Type B pancreatic cell (in vitro differentiated cells): ENCODE measurements around the gene TPP1. TPM values are rescaled to one million over a fixed set of nuclear protein-coding genes. Genes with fewer than 3 reads are reported as not detected.

Experiments used
- DNase-seq: peaks from one replicate; pipeline ENCODE4 v3.0.0; 2021; ENCODE audit warnings: mixed read lengths; ENCODE audit not compliant: unreplicated experiment; ENCODE audit errors: extremely low spot score
- H3K27ac Mint-ChIP-seq: 2 replicates; pipeline ENCODE4 v1.8.0; 2021; ENCODE audit warnings: mild to moderate bottlenecking, mixed read lengths
- H3K27me3 Mint-ChIP-seq: 2 replicates; pipeline ENCODE4 v1.8.0; 2021; ENCODE audit warnings: mixed read lengths
- H3K36me3 Mint-ChIP-seq: 2 replicates; pipeline ENCODE4 v1.8.0; 2021; ENCODE audit warnings: mixed read lengths
- H3K4me1 Mint-ChIP-seq: one replicate; pipeline ENCODE4 v1.8.0; 2021; ENCODE audit warnings: mixed read lengths; ENCODE audit not compliant: unreplicated experiment
- H3K4me3 Mint-ChIP-seq: 2 replicates; pipeline ENCODE4 v1.8.0; 2021; ENCODE audit warnings: mild to moderate bottlenecking, mixed read lengths
- H3K9me3 Mint-ChIP-seq: 2 replicates; pipeline ENCODE4 v1.8.0; 2021; ENCODE audit warnings: mixed read lengths
- total RNA-seq: library from RNA; stranded (reverse); gene quantifications from 2 replicates; pipeline ENCODE4 v1.2.1, GENCODE V29; 2021; ENCODE audit warnings: low replicate concordance
- TF ChIP-seq, protein P1 (sequence below): fragments of 200-600 bp; sonication (generic); conservative IDR thresholded peaks from 2 replicates; pipeline ENCODE4 v1.5.0; 2021; ENCODE audit warnings: antibody characterized with exemption, mild to moderate bottlenecking

The TPP1 gene
- total RNA-seq, 1 donor from 2014 or later: 72.8 TPM

GRCh38 chr11:6568191-6568918, 50.9 kb downstream of the TPP1 start:
- H3K27ac Mint-ChIP-seq: peak overlapping the region; percentile 18
- H3K4me1 Mint-ChIP-seq: peaks cover 6% of the 10 kb centered on the region
- DNase-seq: no peak
- no peaks in the 10 kb centered on the region for H3K27me3 Mint-ChIP-seq
- H3K36me3 Mint-ChIP-seq: peaks cover 19% of the 10 kb centered on the region
- TF ChIP-seq, protein P1, sequence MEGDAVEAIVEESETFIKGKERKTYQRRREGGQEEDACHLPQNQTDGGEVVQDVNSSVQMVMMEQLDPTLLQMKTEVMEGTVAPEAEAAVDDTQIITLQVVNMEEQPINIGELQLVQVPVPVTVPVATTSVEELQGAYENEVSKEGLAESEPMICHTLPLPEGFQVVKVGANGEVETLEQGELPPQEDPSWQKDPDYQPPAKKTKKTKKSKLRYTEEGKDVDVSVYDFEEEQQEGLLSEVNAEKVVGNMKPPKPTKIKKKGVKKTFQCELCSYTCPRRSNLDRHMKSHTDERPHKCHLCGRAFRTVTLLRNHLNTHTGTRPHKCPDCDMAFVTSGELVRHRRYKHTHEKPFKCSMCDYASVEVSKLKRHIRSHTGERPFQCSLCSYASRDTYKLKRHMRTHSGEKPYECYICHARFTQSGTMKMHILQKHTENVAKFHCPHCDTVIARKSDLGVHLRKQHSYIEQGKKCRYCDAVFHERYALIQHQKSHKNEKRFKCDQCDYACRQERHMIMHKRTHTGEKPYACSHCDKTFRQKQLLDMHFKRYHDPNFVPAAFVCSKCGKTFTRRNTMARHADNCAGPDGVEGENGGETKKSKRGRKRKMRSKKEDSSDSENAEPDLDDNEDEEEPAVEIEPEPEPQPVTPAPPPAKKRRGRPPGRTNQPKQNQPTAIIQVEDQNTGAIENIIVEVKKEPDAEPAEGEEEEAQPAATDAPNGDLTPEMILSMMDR: no peak
- H3K9me3 Mint-ChIP-seq: no peaks in the 10 kb centered on the region
- H3K4me3 Mint-ChIP-seq: peak overlapping the region; percentile 34

- H3K4me3 Mint-ChIP-seq: no peak overlapping the region
Observed at GRCh38 chr11:6567371-6567745, 51.9 kb downstream of the TPP1 start.

GRCh38 chr11:6566704-6567370, 52.4 kb downstream of the TPP1 start:
- Mint-ChIP-seq H3K4me3 (no peak overlapping the region), H3K9me3 (no peaks in the 10 kb centered on the region), H3K27me3 (no peaks in the 10 kb centered on the region), H3K27ac (no peak overlapping the region), H3K4me1 (peaks cover 6% of the 10 kb centered on the region), H3K36me3 (peaks cover 13% of the 10 kb centered on the region)
- TF ChIP-seq, protein P1: no peak
- no peak for DNase-seq

More at GRCh38 chr11:6567371-6567745, 51.9 kb downstream of the TPP1 start:
- Mint-ChIP-seq H3K36me3 (peaks cover 18% of the 10 kb centered on the region), H3K4me1 (peaks cover 6% of the 10 kb centered on the region), H3K27ac (no peak overlapping the region), H3K27me3 (no peaks in the 10 kb centered on the region), H3K9me3 (no peaks in the 10 kb centered on the region)
- DNase-seq: no peak
- TF ChIP-seq, protein P1: no peak

DNA sequence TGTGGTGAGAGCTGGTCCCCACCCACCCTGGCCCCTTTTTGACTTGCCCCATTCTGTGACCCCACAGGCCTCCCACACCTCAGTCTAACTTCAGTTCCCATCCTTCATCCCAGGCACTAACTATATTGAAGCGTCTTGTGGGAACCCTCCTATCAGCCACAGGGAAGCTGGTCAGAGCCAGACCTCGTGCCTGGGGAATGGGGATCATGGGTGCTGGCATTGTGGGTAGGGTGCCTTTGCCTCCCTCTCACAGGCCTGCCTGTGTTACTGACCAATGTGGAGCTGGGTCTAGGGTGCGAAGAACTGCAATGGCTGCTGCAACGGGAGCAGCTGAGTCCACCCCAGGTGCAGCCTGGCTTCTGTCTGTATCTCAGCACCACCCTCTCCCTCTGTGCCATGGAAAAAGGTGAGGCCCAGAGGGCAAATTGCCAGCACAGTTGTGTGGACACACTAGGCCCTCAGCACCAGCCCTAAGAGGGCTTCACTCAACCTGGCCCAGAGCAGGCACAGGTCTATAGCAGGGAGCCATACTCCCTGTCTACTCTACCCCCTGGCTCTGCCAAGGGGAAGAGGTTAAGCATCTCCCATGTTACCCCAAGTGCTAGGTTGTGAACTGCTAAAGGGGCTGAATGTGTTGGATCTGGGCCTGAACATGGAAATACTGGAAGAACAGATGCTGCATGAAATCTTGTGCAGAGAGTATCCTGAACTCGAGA, 53.1 kb downstream of the TPP1 start:
- Mint-ChIP-seq H3K36me3 (peaks cover 11% of the 10 kb centered on the region), H3K27me3 (no peaks in the 10 kb centered on the region), H3K4me3 (no peak overlapping the region), H3K9me3 (no peaks in the 10 kb centered on the region), H3K4me1 (peaks cover 6% of the 10 kb centered on the region), H3K27ac (no peak overlapping the region)
- TF ChIP-seq, protein P1: no peak
- no peak for DNase-seq

GRCh38 chr11:6565325-6565724, 53.9 kb downstream of the TPP1 start:
- Mint-ChIP-seq H3K4me1 (peaks cover 6% of the 10 kb centered on the region), H3K4me3 (no peak overlapping the region), H3K36me3 (peaks cover 11% of the 10 kb centered on the region), H3K9me3 (no peaks in the 10 kb centered on the region), H3K27me3 (no peaks in the 10 kb centered on the region), H3K27ac (no peak overlapping the region)
- TF ChIP-seq, protein P1: no peak
- DNase-seq: no peak
